Kidney (tissue), 22 donors: ENCODE data around the gene ASB17. TPM values are rescaled to one million over a fixed set of nuclear protein-coding genes. Genes with fewer than 3 reads are reported as not detected.

ENCODE experiments used
- DNase-seq, 5 donors: peaks; one replicate each; pipeline ENCODE4 v3.0.0-alpha.2; 2013 to 2020
- FAIRE-seq: peaks from 2 replicates; lab custom pipeline; 2012; peaks lifted over from hg19 to GRCh38; lab: Jason Lieb, UNC
- H3K27ac ChIP-seq, 2 donors: one replicate each; pipeline ENCODE4 v1.7.0; 2013; ENCODE audit warnings: low read depth in 2 of 2, low read length in 2 of 2, inconsistent platforms in 1 of 2
- H3K27me3 ChIP-seq: one replicate; pipeline ENCODE4 v1.7.1; 2013; ENCODE audit warnings: low read length, inconsistent platforms; ENCODE audit not compliant: control insufficient read depth, insufficient read depth
- H3K36me3 ChIP-seq, 3 donors: one replicate each; pipeline versions ENCODE4 v1.7.0 to v1.7.1; 2013; ENCODE audit warnings: low read length in 3 of 3, control low read depth in 1 of 3, inconsistent platforms in 1 of 3; ENCODE audit not compliant: insufficient read depth in 3 of 3, control insufficient read depth in 2 of 3
- H3K4me1 ChIP-seq, 3 donors: one replicate each; pipeline versions ENCODE4 v1.7.0 to v1.7.1; 2013; ENCODE audit warnings: low read length in 3 of 3, inconsistent platforms in 1 of 3, low read depth in 1 of 3; ENCODE audit not compliant: control insufficient read depth in 2 of 3, insufficient read depth in 2 of 3
- H3K4me3 ChIP-seq, 3 donors: one replicate each; pipeline versions ENCODE4 v1.7.0 to v1.8.1; 2013; ENCODE audit warnings: low read length in 3 of 3, control low read depth in 1 of 3, inconsistent platforms in 1 of 3
- H3K9ac ChIP-seq, 3 donors: one replicate each; pipeline versions ENCODE4 v1.7.0 to v1.7.1; 2013; ENCODE audit warnings: low read length in 3 of 3, control low read depth in 1 of 3, inconsistent platforms in 1 of 3
- H3K9me3 ChIP-seq, 3 donors: one replicate each; pipeline versions ENCODE4 v1.7.0 to v1.7.1; 2013; ENCODE audit warnings: low read length in 3 of 3, control low read depth in 1 of 3, inconsistent platforms in 1 of 3; ENCODE audit not compliant: control insufficient read depth in 2 of 3, insufficient read depth in 1 of 3
- CTCF ChIP-seq: IDR thresholded peaks from 3 replicates; pipeline ENCODE4 v1.5.1; 2012; ENCODE audit warnings: mild to moderate bottlenecking, moderate library complexity, borderline replicate concordance; ENCODE audit not compliant: insufficient read depth; ENCODE audit errors: extremely low read depth
- intact Hi-C: fragments of 100-400 bp; cut with DNase I; formaldehyde crosslinking; loops from one replicate; pipeline ENCODE4 v1.11.1; 2022
- long read RNA-seq, 10 donors: library from polyadenylated mRNA in 1 of 10; unstranded in 1 of 10; transcript quantifications; one replicate each; pipeline ENCODE4 v2.0.0 and lab custom pipeline, GENCODE V29; 2021 to 2026
- polyA plus RNA-seq: library from polyadenylated mRNA; stranded (reverse); fragments of 350-450 nt; fragmentation: Illumina TruSeq; extraction: RNeasy Lipid Tissue Mini Kit (QIAGEN cat#74804); gene quantifications from one replicate; pipeline ENCODE4 v1.2.3, GENCODE V29; 2014; ENCODE audit warnings: low read depth, low replicate concordance; ENCODE audit not compliant: insufficient read depth
- total RNA-seq: library from RNA; stranded (reverse); fragmentation: NEBNext Ultra II Directional; extraction: Animal tissue kit (Norgen Biotek cat#: 25700); gene quantifications from one replicate; pipeline ENCODE4 v1.2.1, GENCODE V29; 2021
- donor health status: control.
- donor health status: control.
- donor health status: control.
- donor health status: control.
- donor health status: control.
- donor health status: DM: yes; HTN: yes; CAD: no.
- donor health status: Normal renal cell carcinoma (clear cell type).

The ASB17 gene
- total RNA-seq: not detected
- not detected for polyA plus RNA-seq
- long read RNA-seq, donor 1: 0 reads
- long read RNA-seq, donor 2: 0 reads
- long read RNA-seq, donor 3: 0 reads
- long read RNA-seq, donor 4: 0 reads
- long read RNA-seq, donor 5: 0 reads
- long read RNA-seq, donor 6: 0 reads
- long read RNA-seq, donor 7: 0 reads
- long read RNA-seq, donor 8: 0 reads
- long read RNA-seq, donor 9: 0 reads
- long read RNA-seq, donor 10: 0 reads

- Histone ChIP-seq H3K9ac (no peak within 1 kb of the TSS), H3K9me3 (no peaks in the 10 kb centered on the region), H3K27ac (no peak within 1 kb of the TSS), H3K36me3 (no peaks in the 10 kb centered on the region), H3K27me3 (no peaks in the 10 kb centered on the region), H3K4me1 (no peaks in the 10 kb centered on the region), H3K4me3 (no peak within 1 kb of the TSS)
- FAIRE-seq (no peak), DNase-seq (no peak)
- intact Hi-C loops: no loop called here
- TF ChIP-seq CTCF: no peak
These were observed at the start of gene ASB17 for GRCh38 chr1:75932304-75932703. TSS of gene ASB17 (minus strand) at chr1:75932404. CDS start at chr1:75932291, 113 bp downstream.

- no peak overlapping the region for H3K9ac ChIP-seq
- H3K9me3 ChIP-seq: no peaks in the 10 kb centered on the region
- no peaks in the 10 kb centered on the region for H3K4me1 ChIP-seq
- no peak overlapping the region for H3K27ac ChIP-seq
- intact Hi-C loops: no loop called here
- H3K27me3 ChIP-seq: no peaks in the 10 kb centered on the region
- H3K36me3 ChIP-seq: no peaks in the 10 kb centered on the region
- no peak overlapping the region for H3K4me3 ChIP-seq
- TF ChIP-seq CTCF: no peak
- DNase-seq (no peak), FAIRE-seq (no peak)
These were observed 49.0 kb upstream of the ASB17 start for GRCh38 chr1:75980972-75981897.

- Histone ChIP-seq H3K9me3 (peaks cover 0 to 2% (median 0%) of the 10 kb centered on the region in 3 donors), H3K4me1 (no peaks in the 10 kb centered on the region), H3K27ac (no peak overlapping the region), H3K27me3 (no peaks in the 10 kb centered on the region), H3K4me3 (no peak overlapping the region), H3K36me3 (no peaks in the 10 kb centered on the region), H3K9ac (no peak overlapping the region)
- intact Hi-C loops: no loop called here
- DNase-seq: no peak
- FAIRE-seq: no peak
- TF ChIP-seq CTCF: no peak
These were observed 38.4 kb upstream of the ASB17 start for GRCh38 chr1:75970631-75971030.
